Hepatocyte (in vitro differentiated cells): ENCODE data around the gene SULT1A2.

Experiments used
- EZH2 ChIP-seq: fragments of 200-600 bp; sonication (generic); IDR thresholded peaks from 2 replicates; pipeline ENCODE4 v1.6.1; 2016; ENCODE audit warnings: antibody characterized with exemption, mild to moderate bottlenecking, borderline replicate concordance
- EZH2phosphoT487 ChIP-seq: fragments of 200-600 bp; sonication (generic); IDR thresholded peaks from one replicate; pipeline ENCODE4 v1.6.1; 2018; ENCODE audit warnings: antibody characterized with exemption, mild to moderate bottlenecking, low read depth, moderate library complexity; ENCODE audit not compliant: unreplicated experiment, severe bottlenecking
- TF ChIP-seq, protein P1 (sequence below): fragments of 200-600 bp; sonication (generic); IDR thresholded peaks from 2 replicates; pipeline ENCODE4 v1.5.1; 2016; ENCODE audit warnings: antibody characterized with exemption, mild to moderate bottlenecking; ENCODE audit not compliant: poor library complexity

DNA sequence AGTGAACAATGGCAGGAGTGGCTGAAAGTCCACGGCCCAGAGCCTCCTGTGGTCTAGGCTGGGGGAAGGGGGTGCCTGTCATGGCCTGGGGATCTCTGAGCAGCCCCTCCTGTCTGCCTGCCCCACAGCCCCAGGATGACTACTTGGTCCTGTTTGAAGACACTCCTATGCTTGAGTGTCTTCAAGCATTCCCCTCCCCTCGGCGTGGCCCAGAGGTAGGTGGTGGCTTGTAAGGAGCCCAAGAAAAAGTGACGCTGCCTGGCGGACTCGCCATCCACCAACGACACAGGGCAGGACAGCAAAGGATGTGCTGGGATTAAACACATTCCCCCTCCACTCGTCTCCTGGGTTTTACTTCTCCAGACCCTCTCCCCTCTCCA is 7.3 kb upstream of the SULT1A2 start:
- TF ChIP-seq, protein P1, sequence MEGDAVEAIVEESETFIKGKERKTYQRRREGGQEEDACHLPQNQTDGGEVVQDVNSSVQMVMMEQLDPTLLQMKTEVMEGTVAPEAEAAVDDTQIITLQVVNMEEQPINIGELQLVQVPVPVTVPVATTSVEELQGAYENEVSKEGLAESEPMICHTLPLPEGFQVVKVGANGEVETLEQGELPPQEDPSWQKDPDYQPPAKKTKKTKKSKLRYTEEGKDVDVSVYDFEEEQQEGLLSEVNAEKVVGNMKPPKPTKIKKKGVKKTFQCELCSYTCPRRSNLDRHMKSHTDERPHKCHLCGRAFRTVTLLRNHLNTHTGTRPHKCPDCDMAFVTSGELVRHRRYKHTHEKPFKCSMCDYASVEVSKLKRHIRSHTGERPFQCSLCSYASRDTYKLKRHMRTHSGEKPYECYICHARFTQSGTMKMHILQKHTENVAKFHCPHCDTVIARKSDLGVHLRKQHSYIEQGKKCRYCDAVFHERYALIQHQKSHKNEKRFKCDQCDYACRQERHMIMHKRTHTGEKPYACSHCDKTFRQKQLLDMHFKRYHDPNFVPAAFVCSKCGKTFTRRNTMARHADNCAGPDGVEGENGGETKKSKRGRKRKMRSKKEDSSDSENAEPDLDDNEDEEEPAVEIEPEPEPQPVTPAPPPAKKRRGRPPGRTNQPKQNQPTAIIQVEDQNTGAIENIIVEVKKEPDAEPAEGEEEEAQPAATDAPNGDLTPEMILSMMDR, result no peak
- TF ChIP-seq EZH2, result no peak
- no peak for TF ChIP-seq EZH2phosphoT487
